HCT116 (cell line): ENCODE data around the gene PPP2R3A. TPM values are rescaled to one million over a fixed set of nuclear protein-coding genes. Genes with fewer than 3 reads are reported as not detected.
A peak's percentile ranks its signal among the peaks of the same experiment; 100 is the strongest.

Experiments used
- ATAC-seq: fragments of 200-7000 bp; cut with Tn5 transposase; 2 replicates; pipeline ENCODE4 v1.9.1; 2020; ENCODE audit warnings: mild to moderate bottlenecking, moderate library complexity
- BruUV-seq: library from RNA; stranded (reverse); fragments of 400-500 nt; replicated peaks from 2 replicates; lab custom pipeline; 2021; lab: Mats Ljungman, UMichigan
- CTCF ChIA-PET: fragments of 300-600 bp; sonication (Branson Sonifier 250); formaldehyde crosslinking; loops from one replicate; lab custom pipeline; 2021; ENCODE audit warnings: antibody characterized with exemption; lab: Charles Lee
- POLR2A ChIA-PET: fragments of 300-600, 350-600 bp; sonication (Branson Sonifier 250); formaldehyde crosslinking; loops from one replicate; lab custom pipeline; 2021; ENCODE audit warnings: antibody characterized with exemption; lab: Charles Lee
- RAD21 ChIA-PET, 2 experiments: fragments of 300-600 bp; sonication (Branson Sonifier 250); formaldehyde crosslinking; loops; one replicate each; lab custom pipeline; 2023; ENCODE audit warnings: low total read pairs in 2 of 2; ENCODE audit not compliant: uncharacterized antibody in 2 of 2, unreplicated experiment in 2 of 2, low non-redundant PET in 1 of 2; lab: Charles Lee
- DNase-seq: peaks from one replicate; pipeline ENCODE4 v3.0.0-alpha.2; 2010; ENCODE audit warnings: low read depth, low spot score
- H2AFZ ChIP-seq: fragments of 200-600 bp; shearing (Covaris generic), sonication (generic); 2 replicates; pipeline ENCODE4 v1.6.1; 2017; ENCODE audit warnings: low read depth, mixed run types, mixed read lengths, antibody characterized with exemption, low read length; ENCODE audit not compliant: poor library complexity, severe bottlenecking
- H3K27ac ChIP-seq: 2 replicates; pipeline ENCODE4 v1.5.1; 2012; ENCODE audit warnings: low read depth, low read length
- H3K27me3 ChIP-seq: fragments of 200-600 bp; sonication (generic); 2 replicates; pipeline ENCODE4 v1.6.1; 2016; ENCODE audit warnings: mixed run types, low read length, mixed read lengths; ENCODE audit not compliant: insufficient read depth
- H3K36me3 ChIP-seq, 2 experiments: fragments of 200-500 bp in 1 of 2; fragments of 200-600 bp in 1 of 2; sonication (Bioruptor generic) in 1 of 2; sonication (generic) in 1 of 2; 2 replicates each; pipeline versions ENCODE4 v1.5.1 to v1.6.1; 2014 to 2016; ENCODE audit warnings: low read length in 2 of 2, inconsistent platforms in 1 of 2, mixed read lengths in 1 of 2, mixed run types in 1 of 2; ENCODE audit not compliant: insufficient read depth in 2 of 2, control insufficient read depth in 1 of 2
- H3K4me1 ChIP-seq, 2 experiments: fragments of 200-600 bp in 1 of 2; sonication (generic) in 1 of 2; 2 replicates each; pipeline versions ENCODE4 v1.5.1 to v1.6.1; 2012 to 2017; ENCODE audit warnings: low read length in 2 of 2, inconsistent platforms in 1 of 2, mild to moderate bottlenecking in 1 of 2, mixed read lengths in 1 of 2, mixed run types in 1 of 2, moderate library complexity in 1 of 2; ENCODE audit not compliant: insufficient read depth in 2 of 2, control insufficient read depth in 1 of 2
- H3K4me2 ChIP-seq: fragments of 200-600 bp; sonication (generic); 2 replicates; pipeline ENCODE4 v1.6.1; 2017; ENCODE audit warnings: mixed run types, low read length, mixed read lengths
- H3K4me3 ChIP-seq, 2 experiments: fragments of 200-600 bp in 1 of 2; sonication (generic) in 1 of 2; replicated peaks in 1 of 2; 2 replicates each; pipeline ENCODE4 v1.5.1; 2011 to 2016; ENCODE audit warnings: low read length in 2 of 2, control low read depth in 1 of 2, low read depth in 1 of 2, mild to moderate bottlenecking in 1 of 2, mixed read lengths in 1 of 2, mixed run types in 1 of 2
- H3K79me2 ChIP-seq: fragments of 200-600 bp; sonication (generic); 2 replicates; pipeline ENCODE4 v1.6.1; 2017; ENCODE audit warnings: mild to moderate bottlenecking, mixed run types, low read length, moderate library complexity, mixed read lengths; ENCODE audit not compliant: insufficient read depth
- H3K9ac ChIP-seq: fragments of 200-600 bp; sonication (generic); 2 replicates; pipeline ENCODE4 v1.6.1; 2016; ENCODE audit warnings: low read length, mixed read lengths
- H3K9me2 ChIP-seq: fragments of 200-600 bp; sonication (generic), shearing (Covaris generic); 2 replicates; pipeline ENCODE4 v1.6.1; 2017; ENCODE audit warnings: mixed run types, mild to moderate bottlenecking, moderate library complexity; ENCODE audit not compliant: insufficient read depth
- H3K9me3 ChIP-seq, 2 experiments: fragments of 200-500 bp in 1 of 2; fragments of 200-600 bp in 1 of 2; sonication (Bioruptor generic) in 1 of 2; sonication (generic) in 1 of 2; 2 replicates each; pipeline ENCODE4 v1.6.1; 2014 to 2017; ENCODE audit warnings: low read length in 2 of 2, mixed read lengths in 2 of 2, inconsistent platforms in 1 of 2, low read depth in 1 of 2, mild to moderate bottlenecking in 1 of 2, mixed run types in 1 of 2, moderate library complexity in 1 of 2; ENCODE audit not compliant: control insufficient read depth in 1 of 2, insufficient read depth in 1 of 2
- H4K20me1 ChIP-seq: fragments of 200-600 bp; sonication (generic), shearing (Covaris generic); 2 replicates; pipeline ENCODE4 v1.6.1; 2017; ENCODE audit warnings: mixed run types, mild to moderate bottlenecking, moderate library complexity; ENCODE audit not compliant: insufficient read depth
- CEBPB ChIP-seq: IDR thresholded peaks from 2 replicates; pipeline ENCODE4 v1.6.1; 2012; ENCODE audit warnings: low read depth
- EGR1 ChIP-seq: IDR thresholded peaks from 2 replicates; pipeline ENCODE4 v1.6.1; 2012; ENCODE audit warnings: low read depth
- FOSL1 ChIP-seq: IDR thresholded peaks from 2 replicates; pipeline ENCODE4 v1.6.1; 2012; ENCODE audit warnings: low read depth
- JUND ChIP-seq: IDR thresholded peaks from 2 replicates; pipeline ENCODE4 v1.6.1; 2012
- SP1 ChIP-seq: IDR thresholded peaks from 2 replicates; pipeline ENCODE4 v1.6.1; 2012; ENCODE audit warnings: low read depth
- SRF ChIP-seq: IDR thresholded peaks from 2 replicates; pipeline ENCODE4 v1.6.1; 2012; ENCODE audit warnings: low read depth
- ZNF274 ChIP-seq: fragments of 200-500 bp; sonication (Bioruptor generic); IDR thresholded peaks from 2 replicates; pipeline ENCODE4 v1.6.1; 2014; ENCODE audit warnings: mild to moderate bottlenecking, low read depth, low read length, inconsistent platforms
- intact Hi-C: fragments of 100-400 bp; cut with micrococcal nuclease; formaldehyde crosslinking; loops from 2 replicates; pipeline ENCODE4 v1.10.0; 2022
- total RNA-seq: library from RNA; stranded (reverse); gene quantifications from one replicate; pipeline ENCODE4 v1.2.1, GENCODE V29; 2021; ENCODE audit not compliant: unreplicated experiment
- TF ChIP-seq, protein P1 (sequence below): IDR thresholded peaks from 2 replicates; pipeline ENCODE4 v1.6.1; 2012

Gene PPP2R3A
- total RNA-seq, 1 experiment from 2014 or later = 6.1 TPM

DNA sequence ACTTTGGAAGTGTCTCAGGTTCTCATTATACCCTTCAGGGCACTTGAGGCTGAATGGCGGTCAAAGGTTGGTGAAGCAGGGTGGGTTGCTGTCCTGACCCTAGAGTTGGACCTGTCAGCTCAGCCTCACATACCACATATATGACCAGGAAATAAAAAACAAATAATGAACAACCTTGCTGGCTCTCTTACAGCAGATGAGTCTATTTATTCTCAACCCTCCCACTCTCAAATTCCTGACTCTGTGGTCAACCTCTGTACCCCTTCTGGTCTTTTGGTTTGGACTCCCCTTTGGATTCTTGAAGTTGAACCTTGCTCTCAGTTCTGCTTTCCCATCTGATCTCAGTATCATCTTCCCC, 16.9 kb downstream of the PPP2R3A start:
- Histone ChIP-seq H3K9me2 (no peaks in the 10 kb centered on the region), H3K4me2 (peak overlapping the region; percentile 11), H3K9ac (no peak overlapping the region), H3K4me3 (no peak overlapping the region), H3K36me3 (no peaks in the 10 kb centered on the region), H3K27ac (no peak overlapping the region), H3K27me3 (no peaks in the 10 kb centered on the region), H3K9me3 (no peaks in the 10 kb centered on the region), H3K4me1 (peaks cover 0 to 16% of the 10 kb centered on the region in 2 experiments; a peak in 3 of 4 replicates), H2AFZ (no peak overlapping the region), H4K20me1 (no peaks in the 10 kb centered on the region), H3K79me2 (no peaks in the 10 kb centered on the region)
- TF ChIP-seq, protein P1, sequence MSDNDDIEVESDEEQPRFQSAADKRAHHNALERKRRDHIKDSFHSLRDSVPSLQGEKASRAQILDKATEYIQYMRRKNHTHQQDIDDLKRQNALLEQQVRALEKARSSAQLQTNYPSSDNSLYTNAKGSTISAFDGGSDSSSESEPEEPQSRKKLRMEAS = no peak
- TF ChIP-seq EGR1 (no peak), SRF (no peak)
- RAD21 ChIA-PET = no interaction called here
- BruUV-seq = no TSS peak
- DNase-seq = no peak
- CTCF ChIA-PET = no interaction called here
- intact Hi-C loops = no loop called here
- no peak for ATAC-seq
- POLR2A ChIA-PET = no interaction called here

DNA sequence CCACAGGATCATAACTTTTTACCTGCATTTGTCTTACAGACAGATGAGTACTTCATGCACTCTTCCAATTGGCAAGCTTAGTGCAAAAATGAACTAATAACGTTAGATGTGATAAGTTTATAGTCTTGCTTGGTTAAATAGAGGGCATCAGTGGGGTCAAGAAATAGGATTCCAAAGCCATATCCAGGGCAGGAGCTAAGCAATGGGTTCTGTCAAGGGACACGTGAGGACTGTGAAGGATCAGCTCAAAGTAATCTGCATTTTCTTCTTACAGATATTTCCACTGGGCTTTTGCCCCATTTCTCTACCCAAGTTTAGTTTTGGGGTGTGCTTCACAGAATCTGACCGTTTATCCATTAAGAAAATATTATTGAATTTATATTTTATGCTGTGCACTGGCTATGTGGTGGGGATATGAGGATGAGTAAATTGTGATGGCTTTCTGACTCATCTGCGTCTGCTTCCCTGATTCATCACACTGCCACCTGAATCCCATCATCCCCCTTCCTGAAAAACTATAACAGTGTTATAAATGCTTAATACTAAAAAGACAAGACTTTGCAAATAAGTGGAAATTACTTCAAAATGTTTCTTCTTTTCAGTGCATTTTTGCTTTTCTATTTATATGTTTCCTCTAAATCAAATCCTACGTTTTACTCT, 17.5 kb downstream of the PPP2R3A start:
- H3K27me3 ChIP-seq = no peaks in the 10 kb centered on the region
- no TSS peak for BruUV-seq
- H3K9me2 ChIP-seq = no peaks in the 10 kb centered on the region
- H3K79me2 ChIP-seq = no peaks in the 10 kb centered on the region
- ChIA-PET CTCF (no interaction called here), RAD21 (no interaction called here), POLR2A (no interaction called here)
- H3K4me3 ChIP-seq = no peak overlapping the region
- no peak overlapping the region for H2AFZ ChIP-seq
- H3K9me3 ChIP-seq = no peaks in the 10 kb centered on the region
- intact Hi-C loops = no loop called here
- H3K4me2 ChIP-seq = peak overlapping the region; percentile 11; the same call in 1 of the 2 replicates
- H3K36me3 ChIP-seq = no peaks in the 10 kb centered on the region
- peaks cover 0 to 16% of the 10 kb centered on the region in 2 experiments; a peak in 3 of 4 replicates for H3K4me1 ChIP-seq
- TF ChIP-seq SP1 = 0 out of 2 replicates have a peak, but pooled peaks have one; percentile 10
- TF ChIP-seq FOSL1 = peak; percentile 75
- 0 out of 2 replicates have a peak, but pooled peaks have one; percentile 44 for TF ChIP-seq JUND
- no peak for TF ChIP-seq ZNF274
- TF ChIP-seq CEBPB = no peak
- no peak overlapping the region for H3K9ac ChIP-seq
- H3K27ac ChIP-seq = no peak overlapping the region
- no peaks in the 10 kb centered on the region for H4K20me1 ChIP-seq
- DNase-seq = no peak
- peak; percentile 53; the same call in 1 of the 2 replicates for ATAC-seq
